Activated CD4-positive, alpha-beta T cell treated with anti-CD3 and anti-CD28 coated beads, Interleukin-2, amount 10 ng/mL, durations not matched to agents 7 days and 5 days (primary cell): ENCODE results near the gene TNFRSF1A. TPM values are rescaled to one million over a fixed set of nuclear protein-coding genes. Genes with fewer than 3 reads are reported as not detected.

ENCODE experiments used
- CTCF ChIA-PET: fragments of 350-600 bp; sonication (Branson Sonifier 250); formaldehyde crosslinking; loops from one replicate; lab custom pipeline; 2021; ENCODE audit warnings: antibody characterized with exemption; lab: Charles Lee
- POLR2A ChIA-PET: fragments of 350-600 bp; sonication (Branson Sonifier 250); formaldehyde crosslinking; loops from one replicate; lab custom pipeline; 2021; ENCODE audit warnings: antibody characterized with exemption; lab: Charles Lee
- DNase-seq: peaks from one replicate; pipeline ENCODE4 v3.0.0-alpha.2; 2020
- H3K27ac Mint-ChIP-seq: one replicate; pipeline ENCODE4 v1.8.0; 2021; ENCODE audit warnings: mild to moderate bottlenecking, moderate library complexity, mixed read lengths
- H3K27me3 Mint-ChIP-seq: one replicate; pipeline ENCODE4 v1.8.0; 2021; ENCODE audit warnings: mixed read lengths
- H3K36me3 Mint-ChIP-seq: one replicate; pipeline ENCODE4 v1.8.0; 2021; ENCODE audit warnings: low read depth, mixed read lengths
- H3K4me1 Mint-ChIP-seq: one replicate; pipeline ENCODE4 v1.8.0; 2021; ENCODE audit warnings: mixed read lengths
- H3K4me3 Mint-ChIP-seq: one replicate; pipeline ENCODE4 v1.8.0; 2021; ENCODE audit warnings: mild to moderate bottlenecking, moderate library complexity, mixed read lengths
- H3K9me3 Mint-ChIP-seq: one replicate; pipeline ENCODE4 v1.8.0; 2021; ENCODE audit warnings: mixed read lengths
- total RNA-seq, 2 experiments: library from RNA; stranded (reverse); gene quantifications; one replicate each; pipeline ENCODE4 v1.2.3, GENCODE V29; 2021

The TNFRSF1A gene
- total RNA-seq, 2 experiments from 2014 or later: 59.3 to 64.4 TPM

DNA sequence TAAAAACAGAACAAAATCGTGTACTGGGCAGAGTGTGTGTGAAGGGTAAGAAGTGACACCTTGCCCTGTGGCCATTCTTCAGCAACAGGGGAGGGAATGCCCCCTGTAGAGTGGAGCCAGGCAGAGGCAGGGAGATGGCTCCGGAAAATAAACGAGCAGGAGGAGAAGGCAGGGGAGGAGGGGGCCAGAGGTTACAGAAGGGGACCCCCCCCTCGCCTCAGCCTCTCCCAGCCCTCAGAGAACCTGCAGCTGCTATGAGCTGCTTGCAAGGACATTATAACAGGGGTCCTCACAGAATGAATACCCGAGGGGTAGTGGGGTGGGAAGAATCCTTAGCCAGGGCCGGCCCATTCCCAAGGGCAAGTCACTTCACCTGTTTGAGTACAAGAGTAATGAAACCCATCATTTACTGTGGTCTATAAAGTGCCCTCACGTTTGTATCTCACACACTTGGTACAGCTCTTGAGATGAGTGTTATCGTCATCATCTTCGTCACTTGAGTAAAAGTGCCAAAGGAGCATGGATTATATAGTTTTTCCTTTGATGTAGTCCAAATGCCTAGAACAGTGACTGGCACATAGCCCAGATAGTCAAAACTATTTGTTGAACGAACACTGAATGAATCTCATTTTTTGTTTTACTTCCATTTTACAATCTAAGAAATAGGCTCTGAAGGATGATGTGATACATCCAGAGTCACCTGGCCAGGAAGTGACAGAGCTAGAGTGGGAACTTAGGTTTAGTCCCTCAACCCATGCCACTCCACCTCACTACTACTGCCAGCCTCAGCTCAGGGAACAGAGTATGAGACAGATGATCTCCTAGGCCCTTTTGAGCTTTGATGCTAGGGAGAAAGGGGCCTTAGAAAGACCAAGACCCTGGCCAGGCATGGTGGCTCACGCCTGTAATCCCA is 19.0 kb upstream of the TNFRSF1A start:
- Mint-ChIP-seq H3K27ac (peak overlapping the region; percentile 90), H3K27me3 (peaks cover 9% of the 10 kb centered on the region), H3K4me1 (peaks cover 36% of the 10 kb centered on the region), H3K4me3 (no peak overlapping the region), H3K9me3 (no peaks in the 10 kb centered on the region), H3K36me3 (no peaks in the 10 kb centered on the region)
- CTCF ChIA-PET: interaction anchor here (0.9 to 1.3 kb wide), 2 partner anchors 16 to 37 kb away, joined by 3 to 7 read pairs; no protein-coding TSS in a partner anchor
- DNase-seq: no peak
- POLR2A ChIA-PET: no interaction called here

DNA sequence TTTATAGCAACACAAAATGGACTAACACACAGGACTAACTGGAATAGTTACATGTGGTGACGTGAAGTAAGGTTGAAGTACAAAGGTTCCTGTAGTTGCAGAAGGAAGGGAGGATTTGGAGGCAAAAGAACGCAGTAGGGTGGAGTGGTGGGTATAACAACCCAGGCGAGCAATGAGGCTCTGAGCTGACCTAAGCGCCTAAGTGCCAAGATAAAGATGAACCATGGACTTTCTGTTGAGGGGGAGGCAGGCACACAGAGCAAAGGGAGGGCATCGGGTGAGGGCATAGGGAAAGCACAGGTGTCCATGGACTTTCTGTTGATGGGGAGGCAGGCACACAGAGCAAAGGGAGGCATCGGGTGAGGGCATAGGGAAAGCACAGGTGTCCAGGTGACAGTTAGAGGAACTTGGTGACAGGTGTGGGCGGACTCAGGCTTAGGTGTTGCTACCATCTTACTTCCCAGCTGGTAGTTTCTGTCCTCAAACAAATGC is 18.2 kb upstream of the TNFRSF1A start:
- ChIA-PET CTCF (interaction anchor here (0.6 to 1.3 kb wide), 2 partner anchors 15 to 182 kb away, joined by 3 to 7 read pairs; no protein-coding TSS in a partner anchor), POLR2A (no interaction called here)
- Mint-ChIP-seq H3K36me3 (no peaks in the 10 kb centered on the region), H3K27ac (no peak overlapping the region), H3K4me1 (peaks cover 35% of the 10 kb centered on the region), H3K9me3 (no peaks in the 10 kb centered on the region), H3K4me3 (no peak overlapping the region), H3K27me3 (peaks cover 9% of the 10 kb centered on the region)
- DNase-seq: no peak

DNA sequence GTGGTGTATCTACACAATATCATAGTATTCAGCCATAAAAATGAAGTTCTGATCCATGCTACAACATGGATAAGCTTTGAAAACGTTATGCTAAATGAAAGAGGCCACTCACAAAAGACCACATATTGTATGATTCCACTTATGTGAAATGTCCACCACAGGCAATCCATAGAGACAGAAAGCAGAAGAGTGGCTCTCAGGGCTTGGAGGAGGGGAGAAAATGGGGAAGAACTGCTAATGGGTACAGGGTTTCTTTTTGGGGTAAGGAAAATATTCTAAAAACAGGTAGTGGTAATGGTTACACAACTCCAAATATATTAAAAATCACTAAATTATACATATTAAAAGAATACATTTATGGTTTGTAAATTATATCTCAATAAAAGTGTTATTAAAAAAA is 17.0 kb upstream of the TNFRSF1A start:
- CTCF ChIA-PET: interaction anchor here (0.6 to 1.3 kb wide), 3 partner anchors 13 to 513 kb away, joined by 3 to 6 read pairs (median 3); no protein-coding TSS in a partner anchor
- no peaks in the 10 kb centered on the region for H3K36me3 Mint-ChIP-seq
- H3K9me3 Mint-ChIP-seq: no peaks in the 10 kb centered on the region
- peaks cover 30% of the 10 kb centered on the region for H3K4me1 Mint-ChIP-seq
- no peak overlapping the region for H3K27ac Mint-ChIP-seq
- no peak for DNase-seq
- POLR2A ChIA-PET: no interaction called here
- peaks cover 12% of the 10 kb centered on the region for H3K27me3 Mint-ChIP-seq
- H3K4me3 Mint-ChIP-seq: no peak overlapping the region

DNA sequence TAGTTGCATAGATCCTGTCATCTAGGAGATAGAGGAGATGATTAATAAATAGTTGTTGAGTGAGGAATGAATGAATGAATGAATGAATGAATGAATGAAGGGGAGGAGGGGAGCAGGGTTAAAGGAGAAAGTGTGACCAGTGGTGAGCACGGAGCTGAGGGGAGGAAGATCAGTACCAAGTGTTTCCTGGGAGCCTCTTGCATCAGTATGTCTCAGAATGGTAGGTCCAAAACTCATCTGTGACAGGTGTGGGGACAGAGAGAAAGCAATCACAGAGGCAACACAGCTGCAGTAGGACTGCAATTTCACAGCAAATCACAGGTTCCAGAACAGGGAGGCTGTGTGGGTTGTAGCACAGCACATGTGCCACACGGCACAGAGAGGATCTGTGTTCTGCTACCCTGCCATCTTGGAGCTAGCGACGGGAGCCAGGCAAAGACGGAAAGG is 14.5 kb upstream of the TNFRSF1A start:
- peaks cover 12% of the 10 kb centered on the region for H3K27me3 Mint-ChIP-seq
- no peak overlapping the region for H3K27ac Mint-ChIP-seq
- no peak for DNase-seq
- peaks cover 16% of the 10 kb centered on the region for H3K4me1 Mint-ChIP-seq
- H3K4me3 Mint-ChIP-seq: no peak overlapping the region
- ChIA-PET POLR2A (no interaction called here), CTCF (interaction anchor here (0.7 to 2.3 kb wide), 6 partner anchors 11 to 17 kb away, joined by 3 to 9 read pairs (median 7); no protein-coding TSS in a partner anchor)
- no peaks in the 10 kb centered on the region for H3K9me3 Mint-ChIP-seq
- H3K36me3 Mint-ChIP-seq: no peaks in the 10 kb centered on the region

DNA sequence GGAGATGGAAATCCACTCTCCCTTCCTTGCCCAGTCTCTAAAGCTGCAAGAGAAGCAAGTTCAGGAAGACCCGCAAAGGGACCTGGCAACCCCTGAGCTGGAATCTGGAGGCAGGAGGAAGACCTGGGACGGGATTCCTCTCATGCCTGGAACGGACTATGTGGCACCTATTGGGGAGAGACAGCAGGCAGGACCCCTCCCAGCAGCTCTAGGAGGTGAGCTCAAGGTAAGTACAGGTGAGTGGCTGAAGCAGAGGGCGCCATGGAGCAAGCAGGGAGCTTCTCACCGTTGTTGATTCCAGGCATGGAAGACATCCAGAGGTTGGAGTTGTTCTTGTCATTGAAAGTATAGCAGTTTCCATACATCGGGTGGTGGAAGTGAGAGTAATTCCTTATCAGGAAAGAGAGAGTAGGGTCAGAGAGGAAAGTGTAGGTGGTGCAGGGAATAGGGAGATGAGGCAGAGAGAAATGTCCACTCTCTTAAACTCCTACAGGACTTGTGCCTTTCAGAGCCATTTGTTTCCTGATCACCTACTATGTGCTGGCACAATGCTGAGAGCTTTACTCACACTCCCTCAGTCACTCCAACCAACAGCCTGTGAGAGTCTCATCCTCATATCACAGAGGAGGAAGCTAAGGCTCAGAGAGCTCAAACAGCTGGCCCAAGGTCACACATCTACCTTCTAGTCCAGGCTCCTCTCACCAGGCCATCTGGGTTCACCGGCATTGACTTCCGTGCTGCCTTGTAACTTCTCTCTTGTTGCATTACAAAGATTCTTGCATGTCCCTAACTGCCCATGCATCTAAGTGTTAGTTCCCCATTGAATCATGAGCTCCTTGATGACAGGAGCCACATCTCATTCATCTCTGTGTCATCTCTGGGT is 13.9 kb upstream of the TNFRSF1A start:
- H3K27ac Mint-ChIP-seq: no peak overlapping the region
- H3K4me3 Mint-ChIP-seq: no peak overlapping the region
- H3K4me1 Mint-ChIP-seq: peaks cover 10% of the 10 kb centered on the region
- no peaks in the 10 kb centered on the region for H3K36me3 Mint-ChIP-seq
- CTCF ChIA-PET: interaction anchor here (0.7 to 2.3 kb wide), 5 partner anchors 10 to 16 kb away, joined by 3 to 9 read pairs (median 7); no protein-coding TSS in a partner anchor
- POLR2A ChIA-PET: no interaction called here
- H3K9me3 Mint-ChIP-seq: no peaks in the 10 kb centered on the region
- DNase-seq: no peak
- H3K27me3 Mint-ChIP-seq: peaks cover 12% of the 10 kb centered on the region

DNA sequence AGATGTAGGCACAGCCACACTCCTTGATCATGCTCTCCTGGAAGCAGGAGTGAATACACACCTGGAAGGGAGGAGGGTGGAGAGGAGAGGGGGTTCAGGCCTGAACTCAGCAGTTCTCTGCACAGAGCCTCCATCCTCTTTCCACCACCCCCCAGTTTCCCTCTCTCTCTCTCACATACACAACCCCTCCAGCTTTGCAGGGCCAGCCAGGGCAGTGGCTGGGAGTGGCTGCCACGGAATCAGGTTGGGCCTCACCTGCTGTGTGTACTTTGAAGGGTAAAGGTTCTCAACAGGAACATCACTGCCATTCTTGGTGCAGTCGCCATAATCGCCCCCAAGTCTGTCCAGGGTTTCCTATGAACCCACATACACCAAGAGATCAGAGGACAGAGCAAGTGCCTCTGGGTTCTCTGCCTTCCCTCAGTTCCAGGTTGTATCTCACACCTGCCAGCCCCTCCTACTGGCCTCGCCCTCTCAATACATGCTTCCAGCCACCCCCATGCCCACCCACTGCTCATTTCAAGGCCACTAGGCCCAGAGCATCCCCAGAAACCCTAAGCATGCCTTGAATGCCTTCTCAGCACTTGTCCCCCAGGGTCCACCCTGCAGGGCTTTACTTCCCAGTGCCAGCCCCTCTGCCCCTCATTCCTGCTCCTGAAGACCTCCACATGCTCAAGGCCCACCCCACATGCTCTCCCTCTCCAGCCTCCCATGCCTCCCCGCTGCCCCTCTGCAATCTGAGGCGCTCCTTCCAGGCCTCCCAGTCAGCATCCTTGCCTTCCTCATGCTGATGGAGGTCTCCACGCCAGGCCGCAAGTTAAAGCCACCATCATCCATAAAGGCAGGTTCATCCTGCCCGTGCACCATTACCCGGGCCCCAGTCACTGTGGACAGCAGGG is 12.9 kb upstream of the TNFRSF1A start:
- ChIA-PET CTCF (interaction anchor here (2.0 to 2.3 kb wide), 3 partner anchors 9 to 15 kb away, joined by 7 to 9 read pairs (median 7); no protein-coding TSS in a partner anchor), POLR2A (no interaction called here)
- Mint-ChIP-seq H3K27me3 (peaks cover 12% of the 10 kb centered on the region), H3K36me3 (no peaks in the 10 kb centered on the region), H3K9me3 (no peaks in the 10 kb centered on the region), H3K27ac (no peak overlapping the region), H3K4me3 (no peak overlapping the region), H3K4me1 (peaks cover 3% of the 10 kb centered on the region)
- no peak for DNase-seq

DNA sequence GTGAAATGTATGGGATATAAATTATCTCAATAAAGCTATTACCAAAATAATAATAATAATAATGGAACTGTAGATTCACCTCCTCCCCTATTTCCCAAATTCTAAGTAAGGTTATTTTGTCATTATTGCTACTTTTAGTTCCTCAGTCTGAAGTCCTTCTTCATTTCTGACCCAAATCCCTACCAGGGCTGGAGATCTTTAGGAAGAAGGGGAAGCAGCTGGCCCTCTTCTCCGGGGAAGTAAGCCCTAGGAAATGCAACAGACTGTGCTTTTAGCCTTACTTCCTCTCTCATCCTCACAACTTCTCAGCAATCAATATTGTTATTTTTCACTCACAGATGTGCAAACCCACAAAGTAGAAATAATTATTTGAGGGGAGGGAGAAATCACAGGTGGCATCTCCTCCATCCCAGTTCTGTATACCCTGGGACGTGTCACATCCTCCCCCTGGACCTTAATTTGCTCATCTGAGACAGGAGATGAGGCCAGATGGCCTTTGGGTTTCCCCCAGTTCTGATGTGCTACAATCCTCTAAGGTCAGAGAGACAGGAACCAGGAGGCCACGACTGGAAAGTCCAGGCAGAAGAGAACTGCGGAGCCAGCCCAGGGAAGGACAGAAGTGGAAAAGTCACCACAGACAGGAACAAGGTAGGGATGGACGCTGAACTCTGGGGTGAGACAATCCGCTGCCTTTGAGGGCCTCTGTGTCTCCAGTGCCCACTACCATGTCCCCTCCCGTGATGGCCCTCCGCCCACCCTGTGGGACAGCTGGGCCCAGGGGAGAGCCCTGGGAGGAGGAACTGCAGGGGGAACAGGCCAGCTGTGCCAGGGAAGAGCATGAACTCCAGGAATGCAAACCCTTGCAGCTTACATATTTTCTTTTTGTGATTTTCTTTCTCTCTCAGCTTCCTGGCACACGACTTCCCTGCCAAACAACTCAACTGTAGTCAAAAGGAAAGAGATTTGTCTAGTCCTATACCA is 10.6 kb upstream of the TNFRSF1A start:
- Mint-ChIP-seq H3K36me3 (no peaks in the 10 kb centered on the region), H3K27me3 (peaks cover 12% of the 10 kb centered on the region), H3K9me3 (no peaks in the 10 kb centered on the region), H3K4me3 (no peak overlapping the region), H3K27ac (no peak overlapping the region), H3K4me1 (peaks cover 6% of the 10 kb centered on the region)
- DNase-seq: no peak
- POLR2A ChIA-PET: no interaction called here
- CTCF ChIA-PET: interaction anchor here (1.1 to 1.2 kb wide), 2 partner anchors 17 to 22 kb away, joined by 4 to 5 read pairs; no protein-coding TSS in a partner anchor

DNA sequence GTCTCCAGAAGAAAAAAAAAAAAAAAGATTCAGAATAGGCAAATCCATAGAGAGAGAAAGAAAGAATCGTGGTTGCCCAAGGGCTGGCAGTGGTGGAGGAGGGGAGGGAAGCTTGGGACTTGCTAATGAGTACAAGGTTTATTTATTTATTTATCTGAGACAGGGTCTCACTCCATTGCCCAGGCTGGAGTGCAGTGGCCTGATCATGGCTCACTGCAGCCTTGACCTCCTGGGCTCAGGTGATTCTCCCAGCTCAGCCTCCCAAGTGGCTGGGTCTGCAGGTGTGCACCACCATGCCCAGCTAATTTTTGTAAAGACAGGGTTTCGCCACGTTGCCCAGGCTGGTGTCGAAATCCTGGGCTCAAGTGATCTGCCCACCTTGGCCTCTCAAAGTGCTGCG is 9.7 kb upstream of the TNFRSF1A start:
- no peaks in the 10 kb centered on the region for H3K9me3 Mint-ChIP-seq
- POLR2A ChIA-PET: interaction anchor here (0.7 kb wide), 1 partner anchor 16 kb away, joined by 9 read pairs; no protein-coding TSS in a partner anchor
- H3K27me3 Mint-ChIP-seq: peaks cover 8% of the 10 kb centered on the region
- no peak overlapping the region for H3K27ac Mint-ChIP-seq
- H3K4me3 Mint-ChIP-seq: no peak overlapping the region
- H3K36me3 Mint-ChIP-seq: no peaks in the 10 kb centered on the region
- CTCF ChIA-PET: interaction anchor here (1.1 to 1.7 kb wide), 3 partner anchors 16 to 25 kb away, joined by 4 to 5 read pairs (median 4); no protein-coding TSS in a partner anchor
- no peak for DNase-seq
- H3K4me1 Mint-ChIP-seq: peaks cover 14% of the 10 kb centered on the region

DNA sequence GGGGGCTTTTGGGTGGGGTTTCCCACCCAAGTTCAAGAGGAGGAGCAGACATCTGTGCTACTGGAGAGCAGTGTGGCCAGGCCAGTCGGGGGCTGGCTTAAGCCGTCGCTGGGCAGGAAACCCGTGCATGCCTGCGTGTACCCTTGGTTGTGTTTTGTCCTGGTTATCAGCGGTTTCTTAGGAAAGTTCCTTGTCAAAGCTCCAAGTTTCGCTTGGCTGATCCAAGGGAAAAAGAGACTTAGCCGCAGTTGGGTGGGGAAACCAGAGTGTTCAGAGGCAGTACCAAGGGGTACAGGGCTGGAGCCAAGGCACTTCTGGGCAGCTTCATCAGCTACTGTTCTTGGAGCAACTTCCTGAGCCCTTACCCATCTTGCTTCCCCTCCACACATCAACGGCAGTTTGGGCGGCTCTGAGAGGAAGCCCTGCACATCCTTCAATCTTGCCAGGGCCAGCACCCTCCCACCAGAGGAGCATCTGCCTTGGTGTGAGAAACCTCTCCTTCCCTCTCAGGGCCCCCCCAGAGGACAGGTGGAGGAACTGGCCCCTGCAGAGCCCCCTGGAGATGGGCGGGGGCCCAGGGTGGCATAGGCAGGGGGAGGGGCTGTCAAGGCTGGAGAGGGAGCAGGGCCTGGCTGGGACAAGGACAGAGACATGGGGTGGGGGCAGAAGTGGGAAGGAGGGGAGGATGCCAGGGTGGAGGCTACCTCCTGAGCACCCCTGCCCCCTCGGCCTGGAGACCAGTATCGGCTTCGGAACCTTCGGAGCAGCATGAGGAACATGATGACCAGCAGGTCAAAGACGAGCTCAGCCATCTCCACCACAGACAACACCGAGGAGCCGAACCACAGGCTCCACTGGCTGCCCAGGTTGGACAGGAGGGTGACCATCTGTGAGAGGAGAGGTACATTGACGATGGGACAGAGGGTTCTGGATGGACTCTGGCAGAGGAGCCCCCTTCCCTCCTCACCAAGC is 5.8 kb upstream of the TNFRSF1A start:
- Mint-ChIP-seq H3K4me3 (no peak overlapping the region), H3K27me3 (no peaks in the 10 kb centered on the region), H3K4me1 (peaks cover 39% of the 10 kb centered on the region), H3K27ac (peak overlapping the region; percentile 38), H3K9me3 (no peaks in the 10 kb centered on the region), H3K36me3 (no peaks in the 10 kb centered on the region)
- POLR2A ChIA-PET: no interaction called here
- CTCF ChIA-PET: interaction anchor here (0.7 to 2.5 kb wide), 5 partner anchors 8 to 134 kb away, joined by 3 to 9 read pairs (median 3); no protein-coding TSS in a partner anchor
- DNase-seq: no peak

DNA sequence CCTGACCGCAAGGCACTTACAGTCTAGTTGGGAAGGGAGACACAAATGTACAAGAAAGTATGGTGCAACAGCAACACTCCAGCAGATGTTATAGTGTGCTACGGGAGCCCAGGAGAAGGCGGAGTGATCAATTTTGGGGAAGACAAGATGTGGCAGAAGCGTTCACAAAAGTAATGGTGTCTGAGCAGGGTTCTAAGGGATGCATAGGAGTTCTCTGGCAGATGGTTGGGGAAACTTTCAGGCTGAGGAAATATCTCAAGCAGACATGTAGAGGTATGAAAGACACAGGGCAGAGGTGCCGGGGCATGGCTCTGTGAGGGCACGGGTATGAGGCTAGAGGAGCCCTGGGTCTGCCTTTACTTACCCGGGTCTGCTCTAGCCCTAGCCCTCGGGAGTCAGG is 5.1 kb upstream of the TNFRSF1A start:
- ChIA-PET CTCF (interaction anchor here (0.7 to 3.2 kb wide), 3 partner anchors 11 to 134 kb away, joined by 3 to 24 read pairs (median 3); no protein-coding TSS in a partner anchor), POLR2A (no interaction called here)
- no peak for DNase-seq
- Mint-ChIP-seq H3K36me3 (no peaks in the 10 kb centered on the region), H3K27ac (peak overlapping the region; percentile 38), H3K4me3 (no peak overlapping the region), H3K9me3 (no peaks in the 10 kb centered on the region), H3K4me1 (peaks cover 46% of the 10 kb centered on the region), H3K27me3 (no peaks in the 10 kb centered on the region)
